H1 (cell line): ENCODE results near the gene PRPF39. TPM values are rescaled to one million over a fixed set of nuclear protein-coding genes. Genes with fewer than 3 reads are reported as not detected.

Source experiments
- CTCF ChIA-PET: fragments of 300-600 bp; sonication (Branson Sonifier 250); formaldehyde crosslinking; loops from one replicate; lab custom pipeline; 2021; ENCODE audit not compliant: partially characterized antibody; lab: Charles Lee
- POLR2A ChIA-PET: fragments of 300-600 bp; sonication (Branson Sonifier 250); formaldehyde crosslinking; loops from one replicate; lab custom pipeline; 2021; ENCODE audit warnings: inconsistent platforms; ENCODE audit not compliant: partially characterized antibody; lab: Charles Lee
- DNase-seq, 2 experiments: peaks; one replicate each; pipeline versions ENCODE4 v3.0.0 to v3.0.0-alpha.2; 2010 to 2022; ENCODE audit warnings: low spot score in 2 of 2, low read depth in 1 of 2, mixed read lengths in 1 of 2
- FAIRE-seq: peaks from 2 replicates; lab custom pipeline; 2011; peaks lifted over from hg19 to GRCh38; lab: Jason Lieb, UNC
- H2AFZ ChIP-seq: 2 replicates; pipeline ENCODE4 v1.8.1; 2012; ENCODE audit warnings: low read length, inconsistent platforms
- H2AK5ac ChIP-seq: 2 replicates; pipeline ENCODE4 v1.6.1; 2013; ENCODE audit warnings: low read depth, low read length
- H2BK120ac ChIP-seq: replicated peaks from 2 replicates; pipeline ENCODE3; 2013; ENCODE audit warnings: low read depth, low read length, inconsistent platforms
- H2BK12ac ChIP-seq: 2 replicates; pipeline ENCODE4 v1.6.1; 2013; ENCODE audit warnings: low read depth, low read length
- H2BK15ac ChIP-seq: 2 replicates; pipeline ENCODE4 v1.6.1; 2013; ENCODE audit warnings: low read length
- H2BK20ac ChIP-seq: 2 replicates; pipeline ENCODE4 v1.6.1; 2013; ENCODE audit warnings: low read length
- H2BK5ac ChIP-seq: 2 replicates; pipeline ENCODE4 v1.6.1; 2013; ENCODE audit warnings: low read depth, low read length
- H3K14ac ChIP-seq: 2 replicates; pipeline ENCODE4 v1.6.1; 2013; ENCODE audit warnings: inconsistent platforms; ENCODE audit not compliant: insufficient read length
- H3K18ac ChIP-seq: 2 replicates; pipeline ENCODE4 v1.6.1; 2013; ENCODE audit warnings: low read length; ENCODE audit errors: extremely low read depth
- H3K23ac ChIP-seq: 2 replicates; pipeline ENCODE4 v1.6.1; 2013; ENCODE audit warnings: inconsistent platforms; ENCODE audit not compliant: insufficient read length
- H3K23me2 ChIP-seq: 2 replicates; pipeline ENCODE4 v1.6.1; 2013; ENCODE audit warnings: low read depth, low read length
- H3K27ac ChIP-seq: 2 replicates; pipeline ENCODE4 v1.6.1; 2011; ENCODE audit warnings: low read depth, low read length, inconsistent platforms
- H3K27me3 ChIP-seq, 4 experiments: replicated peaks in 1 of 4; 1 replicate in 1 of 4; 2 replicates in 3 of 4; pipeline versions ENCODE4 v1.6.1 to v1.8.1; 2011 to 2013; ENCODE audit warnings: low read length in 3 of 4, mild to moderate bottlenecking in 3 of 4, inconsistent platforms in 2 of 4, mixed read lengths in 2 of 4, moderate library complexity in 1 of 4; ENCODE audit not compliant: control insufficient read depth in 3 of 4, insufficient read depth in 3 of 4; ENCODE audit errors: extremely low read depth in 1 of 4
- H3K36me3 ChIP-seq, 4 experiments: 2 replicates each; pipeline versions ENCODE4 v1.6.1 to v1.8.1; 2011 to 2013; ENCODE audit warnings: mild to moderate bottlenecking in 4 of 4, low read length in 3 of 4, moderate library complexity in 2 of 4, control low read depth in 1 of 4, inconsistent platforms in 1 of 4; ENCODE audit not compliant: insufficient read depth in 4 of 4, control insufficient read depth in 2 of 4
- H3K4ac ChIP-seq: replicated peaks from 2 replicates; pipeline ENCODE3; 2013; ENCODE audit warnings: low read length, low read depth, mixed read lengths, inconsistent platforms; ENCODE audit not compliant: insufficient read length
- H3K4me1 ChIP-seq, 4 experiments: replicated peaks in 1 of 4; 1 replicate in 1 of 4; 2 replicates in 3 of 4; pipeline versions ENCODE4 v1.6.1 to v1.8.1; 2011 to 2013; ENCODE audit warnings: low read length in 3 of 4, inconsistent platforms in 2 of 4, mixed read lengths in 1 of 4; ENCODE audit not compliant: insufficient read depth in 4 of 4, control insufficient read depth in 3 of 4
- H3K4me2 ChIP-seq, 2 experiments: 2 replicates each; pipeline versions ENCODE4 v1.6.1 to v1.8.1; 2011 to 2013; ENCODE audit warnings: low read depth in 2 of 2, low read length in 2 of 2, control low read depth in 1 of 2, inconsistent platforms in 1 of 2, mild to moderate bottlenecking in 1 of 2; ENCODE audit not compliant: insufficient read depth in 1 of 2
- H3K4me3 ChIP-seq, 4 experiments: fragments of 200-600, 300-600 bp in 1 of 4; sonication (generic), shearing (Covaris generic), sonication (Bioruptor Twin) in 1 of 4; 2 replicates each; pipeline versions ENCODE4 v1.5.1 to v1.8.1; 2011 to 2016; ENCODE audit warnings: low read length in 4 of 4, low read depth in 3 of 4, control low read depth in 2 of 4, inconsistent platforms in 2 of 4, mild to moderate bottlenecking in 2 of 4, mixed read lengths in 1 of 4, moderate library complexity in 1 of 4; ENCODE audit not compliant: insufficient read depth in 2 of 4; ENCODE audit errors: extremely low read depth in 1 of 4
- H3K56ac ChIP-seq: replicated peaks from 2 replicates; pipeline ENCODE3; 2013; ENCODE audit warnings: low read depth, mild to moderate bottlenecking, mixed read lengths, low read length, inconsistent platforms; ENCODE audit not compliant: insufficient read length
- H3K79me1 ChIP-seq: 2 replicates; pipeline ENCODE4 v1.6.1; 2013; ENCODE audit warnings: low read depth, low read length, control low read depth
- H3K79me2 ChIP-seq, 2 experiments: 2 replicates each; pipeline versions ENCODE4 v1.6.1 to v1.8.1; 2012 to 2013; ENCODE audit warnings: low read length in 2 of 2, mild to moderate bottlenecking in 2 of 2, inconsistent platforms in 1 of 2; ENCODE audit not compliant: insufficient read depth in 2 of 2, control insufficient read depth in 1 of 2
- H3K9ac ChIP-seq, 4 experiments: replicated peaks in 1 of 4; 1 replicate in 1 of 4; 2 replicates in 3 of 4; pipeline versions ENCODE4 v1.6.1 to v1.8.1; 2011 to 2013; ENCODE audit warnings: low read depth in 3 of 4, low read length in 3 of 4, control low read depth in 2 of 4, mild to moderate bottlenecking in 2 of 4, moderate library complexity in 2 of 4, inconsistent platforms in 1 of 4; ENCODE audit errors: extremely low read depth in 1 of 4
- H3K9me3 ChIP-seq, 2 experiments: 2 replicates each; pipeline versions ENCODE4 v1.6.1 to v1.8.1; 2012 to 2013; ENCODE audit warnings: mild to moderate bottlenecking in 2 of 2, moderate library complexity in 2 of 2, control low read depth in 1 of 2, inconsistent platforms in 1 of 2, low read depth in 1 of 2, low read length in 1 of 2, mixed read lengths in 1 of 2; ENCODE audit not compliant: insufficient read depth in 2 of 2
- H4K20me1 ChIP-seq, 2 experiments: replicated peaks in 1 of 2; 2 replicates each; pipeline versions ENCODE3 to v1.8.1; 2011 to 2013; ENCODE audit warnings: inconsistent platforms in 2 of 2, low read length in 2 of 2, mild to moderate bottlenecking in 1 of 2; ENCODE audit not compliant: insufficient read depth in 2 of 2, control insufficient read depth in 1 of 2
- H4K5ac ChIP-seq: 2 replicates; pipeline ENCODE4 v1.6.1; 2013; ENCODE audit warnings: low read length, low read depth, mixed read lengths, inconsistent platforms; ENCODE audit not compliant: insufficient read length
- H4K8ac ChIP-seq: 2 replicates; pipeline ENCODE4 v1.8.0; 2013; ENCODE audit warnings: mild to moderate bottlenecking, moderate library complexity, low read length, inconsistent platforms; ENCODE audit not compliant: insufficient read depth; ENCODE audit errors: extremely low read depth
- H4K91ac ChIP-seq: replicated peaks from 2 replicates; pipeline ENCODE3; 2013; ENCODE audit warnings: low read length, mixed read lengths, inconsistent platforms; ENCODE audit not compliant: insufficient read length
- GTF2F1 ChIP-seq: IDR thresholded peaks from 2 replicates; pipeline ENCODE4 v1.6.1; 2012; ENCODE audit warnings: low read depth, low read length, improper control_type of control experiment, borderline replicate concordance
- SP4 ChIP-seq: IDR thresholded peaks from 2 replicates; pipeline ENCODE4 v1.6.1; 2012; ENCODE audit warnings: low read length, inconsistent platforms
- WGBS, 2 experiments: shearing (Covaris generic) in 1 of 2; methylation state at CpG; one replicate each; pipeline versions ENCODE4 v1.1.6 to v1.1.7; 2013 to 2015; ENCODE audit warnings: low lambda C conversion rate in 2 of 2, mixed read lengths in 2 of 2, inconsistent platforms in 1 of 2, low coverage in 1 of 2, missing lambda C conversion rate in 1 of 2; ENCODE audit not compliant: insufficient replicate concordance in 2 of 2, insufficient coverage in 1 of 2, insufficient read length in 1 of 2; ENCODE audit errors: extremely low coverage in 1 of 2, missing lambda C conversion rate in 1 of 2; 5-methylcytosine and 5-hydroxymethylcytosine counted together
- polyA plus RNA-seq, 7 experiments: library from polyadenylated mRNA; depleted of rRNA in 3 of 7; stranded (reverse) in 5 of 7; unstranded in 2 of 7; fragments of >200 nt in 5 of 7; fragments of 200-250 nt in 2 of 7; gene quantifications; 1 replicate in 5 of 7; 2 replicates in 1 of 7; 4 replicates in 1 of 7; pipeline versions ENCODE4 v1.2.1 to v1.2.3, GENCODE V29; 2011 to 2013; ENCODE audit warnings: missing spikeins in 2 of 7, mixed read lengths in 2 of 7
- total RNA-seq: library from RNA; stranded (reverse); fragmentation: NEBNext Ultra II Directional; extraction: Animal tissue kit (Norgen Biotek cat#: 25700); gene quantifications from 2 replicates; pipeline ENCODE4 v1.2.1, GENCODE V29; 2021

Gene PRPF39
- total and polyA plus RNA-seq, 2 of the 8 experiments (the other 6 are each of a cell fraction or from before 2014, with no cell fraction given) = 22.4 to 43.3 TPM

DNA sequence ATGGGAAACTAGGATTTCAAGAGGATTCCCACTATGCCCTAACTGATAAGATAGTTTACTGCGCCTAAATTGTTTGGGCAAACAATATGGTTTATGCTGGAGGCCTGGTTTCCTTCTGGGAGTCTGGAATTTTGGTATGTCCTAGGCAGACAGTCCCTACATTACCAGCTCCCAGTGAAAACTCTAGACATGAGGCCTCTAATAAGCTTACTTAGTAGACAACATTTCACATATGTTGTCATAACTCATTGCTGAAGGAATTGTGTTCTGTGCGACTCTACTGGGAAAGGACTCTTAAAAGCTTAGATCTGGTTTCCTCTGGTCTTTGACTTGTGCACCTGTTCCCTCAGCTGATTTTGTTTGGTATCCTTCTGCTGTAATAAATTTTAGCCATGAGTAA lies 18.0 kb upstream of the PRPF39 start:
- no peak overlapping the region for H3K4me3 ChIP-seq
- no peak for FAIRE-seq
- H3K23ac ChIP-seq = no peak overlapping the region
- H4K5ac ChIP-seq = no peak overlapping the region
- H3K14ac ChIP-seq = no peak overlapping the region
- H3K23me2 ChIP-seq = no peaks in the 10 kb centered on the region
- H3K27me3 ChIP-seq = no peaks in the 10 kb centered on the region
- CTCF ChIA-PET = interaction anchor here (0.5 to 2.2 kb wide), 2 partner anchors 81 to 152 kb away, joined by 3 to 6 read pairs; no protein-coding TSS in a partner anchor
- 91% methylated on average over 2 of the region's 2 CpGs; no CpG with 5 or more reads in 1 of the 2 experiments for WGBS, 2 experiments
- peaks cover 3% of the 10 kb centered on the region; the same call in 1 of the 2 replicates for H3K79me1 ChIP-seq
- H4K8ac ChIP-seq = no peak overlapping the region
- H3K4me1 ChIP-seq = no peaks in the 10 kb centered on the region
- H2BK12ac ChIP-seq = no peak overlapping the region
- no peak overlapping the region for H4K91ac ChIP-seq
- no peaks in the 10 kb centered on the region for H4K20me1 ChIP-seq
- H3K56ac ChIP-seq = no peak overlapping the region
- no peak overlapping the region for H2AK5ac ChIP-seq
- H3K18ac ChIP-seq = no peak overlapping the region
- H3K79me2 ChIP-seq = no peaks in the 10 kb centered on the region
- DNase-seq = no peak
- no peak overlapping the region for H3K9ac ChIP-seq
- H3K9me3 ChIP-seq = no peaks in the 10 kb centered on the region
- no peak overlapping the region for H3K4me2 ChIP-seq
- no peaks in the 10 kb centered on the region; a peak in 1 of 8 replicates for H3K36me3 ChIP-seq
- TF ChIP-seq GTF2F1 = no peak
- no peak for TF ChIP-seq SP4
- no peak overlapping the region for H2BK20ac ChIP-seq
- H2AFZ ChIP-seq = no peak overlapping the region
- H2BK15ac ChIP-seq = no peak overlapping the region
- H3K27ac ChIP-seq = no peak overlapping the region
- no peak overlapping the region for H3K4ac ChIP-seq
- no peak overlapping the region for H2BK5ac ChIP-seq
- POLR2A ChIA-PET = interaction anchor here (0.9 kb wide), 1 partner anchor 169 kb away, joined by 4 read pairs; a partner anchor contains a TSS
- H2BK120ac ChIP-seq = no peak overlapping the region
